Neutrophil (primary cell): ENCODE measurements around the gene COL24A1.

Source experiments
- H3K27ac ChIP-seq: fragments of 200-600 bp; sonication (generic); 2 replicates; pipeline ENCODE4 v1.5.1; 2016; ENCODE audit warnings: mild to moderate bottlenecking, moderate library complexity
- H3K27me3 ChIP-seq: fragments of 200-600 bp; sonication (generic); 2 replicates; pipeline ENCODE4 v1.6.0; 2016; ENCODE audit warnings: mild to moderate bottlenecking
- H3K36me3 ChIP-seq: fragments of 200-600 bp; sonication (generic); 2 replicates; pipeline ENCODE4 v1.5.1; 2017
- H3K4me1 ChIP-seq, 2 experiments: fragments of 200-600 bp in 1 of 2; sonication (generic) in 1 of 2; 1 replicate in 1 of 2; 2 replicates in 1 of 2; pipeline versions ENCODE4 v1.5.1 to v1.6.1; 2013 to 2016; ENCODE audit warnings: low read depth in 1 of 2, low read length in 1 of 2, mild to moderate bottlenecking in 1 of 2, moderate library complexity in 1 of 2; ENCODE audit not compliant: control insufficient read depth in 1 of 2, insufficient read depth in 1 of 2
- H3K4me3 ChIP-seq, 2 experiments: fragments of 200-600 bp in 1 of 2; sonication (generic) in 1 of 2; 1 replicate in 1 of 2; 2 replicates in 1 of 2; pipeline ENCODE4 v1.5.1; 2013 to 2016; ENCODE audit warnings: low read depth in 1 of 2, low read length in 1 of 2, mild to moderate bottlenecking in 1 of 2, moderate library complexity in 1 of 2
- H3K9me3 ChIP-seq: fragments of 200-600 bp; sonication (generic); 2 replicates; pipeline ENCODE4 v1.5.1; 2016
- TF ChIP-seq, protein P1 (sequence below): fragments of 200-600 bp; sonication (generic); IDR thresholded peaks from 2 replicates; pipeline ENCODE4 v1.5.1; 2016; ENCODE audit warnings: antibody characterized with exemption

The COL24A1 gene

DNA sequence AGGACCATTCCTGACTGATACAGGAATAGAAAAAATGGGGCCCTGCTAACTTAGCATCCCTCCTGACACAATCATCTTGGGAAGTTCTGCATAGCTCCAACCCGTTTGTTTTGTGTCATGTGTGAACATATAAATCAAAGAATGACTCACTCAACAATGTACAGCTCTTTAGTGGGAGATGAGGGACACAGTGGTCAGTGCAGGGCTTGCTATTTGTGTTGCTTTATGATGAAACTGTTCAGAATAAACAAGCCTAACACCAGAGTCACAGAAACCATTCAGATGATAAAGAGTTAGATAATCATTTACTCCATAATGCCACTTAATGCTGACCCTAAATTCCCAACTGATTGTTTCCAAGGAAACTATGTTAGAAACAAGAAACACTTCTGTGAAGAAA lies 294.1 kb downstream of the COL24A1 start:
- Histone ChIP-seq H3K27ac (no peak overlapping the region), H3K4me3 (no peak overlapping the region), H3K9me3 (no peaks in the 10 kb centered on the region), H3K4me1 (no peaks in the 10 kb centered on the region), H3K36me3 (no peaks in the 10 kb centered on the region), H3K27me3 (no peaks in the 10 kb centered on the region)
- TF ChIP-seq, protein P1, sequence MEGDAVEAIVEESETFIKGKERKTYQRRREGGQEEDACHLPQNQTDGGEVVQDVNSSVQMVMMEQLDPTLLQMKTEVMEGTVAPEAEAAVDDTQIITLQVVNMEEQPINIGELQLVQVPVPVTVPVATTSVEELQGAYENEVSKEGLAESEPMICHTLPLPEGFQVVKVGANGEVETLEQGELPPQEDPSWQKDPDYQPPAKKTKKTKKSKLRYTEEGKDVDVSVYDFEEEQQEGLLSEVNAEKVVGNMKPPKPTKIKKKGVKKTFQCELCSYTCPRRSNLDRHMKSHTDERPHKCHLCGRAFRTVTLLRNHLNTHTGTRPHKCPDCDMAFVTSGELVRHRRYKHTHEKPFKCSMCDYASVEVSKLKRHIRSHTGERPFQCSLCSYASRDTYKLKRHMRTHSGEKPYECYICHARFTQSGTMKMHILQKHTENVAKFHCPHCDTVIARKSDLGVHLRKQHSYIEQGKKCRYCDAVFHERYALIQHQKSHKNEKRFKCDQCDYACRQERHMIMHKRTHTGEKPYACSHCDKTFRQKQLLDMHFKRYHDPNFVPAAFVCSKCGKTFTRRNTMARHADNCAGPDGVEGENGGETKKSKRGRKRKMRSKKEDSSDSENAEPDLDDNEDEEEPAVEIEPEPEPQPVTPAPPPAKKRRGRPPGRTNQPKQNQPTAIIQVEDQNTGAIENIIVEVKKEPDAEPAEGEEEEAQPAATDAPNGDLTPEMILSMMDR, result no peak

DNA sequence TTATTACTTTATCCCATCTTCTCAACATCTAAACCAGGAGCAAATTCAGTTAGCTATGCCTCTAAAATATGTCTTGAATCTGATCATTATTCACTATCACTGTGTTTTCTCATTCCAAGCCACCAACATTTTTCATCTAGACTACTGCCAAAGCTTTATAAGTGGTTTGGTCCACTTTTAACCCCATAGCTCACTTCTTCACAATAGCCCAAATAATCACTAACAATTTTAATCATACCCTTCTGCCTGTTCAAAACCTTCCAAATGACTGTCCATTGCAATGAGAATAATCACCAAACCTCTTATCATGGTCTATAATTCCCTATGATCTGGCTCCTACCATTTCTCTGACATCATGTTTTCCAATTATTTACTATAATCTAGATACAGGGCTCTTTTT lies 298.6 kb downstream of the COL24A1 start:
- no peaks in the 10 kb centered on the region for H3K27me3 ChIP-seq
- H3K27ac ChIP-seq, result no peak overlapping the region
- TF ChIP-seq, protein P1, result no peak
- H3K4me3 ChIP-seq, result no peak overlapping the region
- no peaks in the 10 kb centered on the region for H3K4me1 ChIP-seq
- no peaks in the 10 kb centered on the region for H3K9me3 ChIP-seq
- no peaks in the 10 kb centered on the region for H3K36me3 ChIP-seq

DNA sequence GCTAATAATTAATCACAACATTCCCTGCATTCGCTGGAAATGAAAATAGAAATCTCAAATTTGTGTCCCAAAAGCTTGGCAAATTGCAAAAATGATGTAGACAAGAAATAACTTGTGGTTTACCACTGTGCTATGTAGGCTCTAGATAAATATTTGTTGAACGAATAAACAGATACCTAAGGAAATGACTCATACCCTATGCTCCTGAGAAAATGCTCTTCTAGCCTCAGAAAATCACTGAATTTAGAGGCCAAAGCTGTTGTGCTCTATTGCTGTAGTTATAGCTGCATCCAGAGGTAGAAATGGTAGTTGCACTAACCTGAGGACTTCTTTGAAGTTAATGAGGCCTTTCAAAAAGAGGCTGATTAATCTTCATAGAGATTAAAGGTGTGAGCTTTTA lies 306.3 kb downstream of the COL24A1 start:
- TF ChIP-seq, protein P1, result no peak
- Histone ChIP-seq H3K36me3 (no peaks in the 10 kb centered on the region), H3K4me1 (no peaks in the 10 kb centered on the region), H3K27me3 (no peaks in the 10 kb centered on the region), H3K9me3 (no peaks in the 10 kb centered on the region), H3K4me3 (no peak overlapping the region), H3K27ac (no peak overlapping the region)

DNA sequence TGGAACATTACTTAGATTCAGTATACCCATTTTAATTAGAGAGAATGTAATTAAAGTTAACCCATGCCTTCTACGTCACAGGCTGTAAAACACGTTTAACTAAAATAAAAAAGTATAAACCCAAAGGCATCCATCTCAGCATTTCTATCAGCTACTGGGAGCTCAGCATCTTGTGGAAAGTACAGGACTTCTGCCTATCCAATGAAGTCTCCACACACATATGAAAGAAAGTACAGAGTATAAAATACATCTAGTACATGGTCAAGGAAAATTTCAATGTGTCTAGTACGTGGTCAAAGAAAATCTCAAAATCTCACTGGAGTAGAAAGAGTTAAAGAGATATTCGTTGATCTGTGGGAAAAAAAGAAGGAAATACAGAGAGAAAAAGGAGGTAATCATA lies 306.9 kb downstream of the COL24A1 start:
- Histone ChIP-seq H3K9me3 (no peaks in the 10 kb centered on the region), H3K27me3 (no peaks in the 10 kb centered on the region), H3K4me1 (no peaks in the 10 kb centered on the region), H3K27ac (no peak overlapping the region), H3K4me3 (no peak overlapping the region), H3K36me3 (no peaks in the 10 kb centered on the region)
- TF ChIP-seq, protein P1, result no peak

DNA sequence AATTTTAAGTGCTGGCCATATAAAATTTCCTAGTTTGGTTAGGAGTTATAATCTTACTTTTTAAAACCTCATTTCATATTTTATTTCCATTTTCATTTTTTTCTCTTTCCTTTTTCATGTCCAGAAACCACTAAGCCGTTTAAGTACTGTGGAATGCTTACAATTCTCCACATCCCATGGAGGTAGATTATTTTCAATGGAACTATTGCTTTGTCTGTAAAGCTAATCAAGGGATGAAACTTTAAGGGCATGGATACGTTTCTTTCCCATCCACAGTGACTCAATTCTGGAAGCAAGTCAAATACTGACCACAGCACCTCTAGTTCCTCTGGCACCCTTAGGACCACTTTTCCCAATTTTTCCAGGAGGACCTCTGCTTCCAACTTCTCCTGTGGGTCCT lies 309.2 kb downstream of the COL24A1 start:
- no peaks in the 10 kb centered on the region for H3K27me3 ChIP-seq
- H3K36me3 ChIP-seq, result no peaks in the 10 kb centered on the region
- H3K27ac ChIP-seq, result no peak overlapping the region
- H3K4me1 ChIP-seq, result no peaks in the 10 kb centered on the region
- H3K4me3 ChIP-seq, result no peak overlapping the region
- H3K9me3 ChIP-seq, result no peaks in the 10 kb centered on the region
- TF ChIP-seq, protein P1, result no peak

DNA sequence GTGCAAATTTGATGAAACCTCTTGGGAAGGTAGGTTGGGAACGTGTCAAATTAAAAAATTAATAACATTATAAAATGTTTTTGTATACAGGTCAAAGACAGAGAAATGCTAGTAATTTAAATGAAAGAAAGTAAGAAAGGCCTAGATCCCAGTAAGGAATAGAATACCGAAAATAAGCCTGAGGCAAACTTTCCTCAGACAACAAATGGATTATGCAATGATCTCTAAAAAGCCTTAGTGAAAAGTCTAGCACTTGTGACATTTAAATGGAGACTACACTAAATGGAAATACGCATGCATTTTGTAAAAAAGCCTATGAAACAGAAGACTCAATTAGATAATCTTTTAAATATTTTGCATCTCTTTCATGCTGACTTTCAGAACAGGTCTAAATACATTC lies 309.9 kb downstream of the COL24A1 start:
- TF ChIP-seq, protein P1, result no peak
- H3K36me3 ChIP-seq, result no peaks in the 10 kb centered on the region
- no peak overlapping the region for H3K27ac ChIP-seq

More for the DNA sequence above, 309.9 kb downstream of the COL24A1 start:
- H3K4me3 ChIP-seq, result no peak overlapping the region
- H3K27me3 ChIP-seq, result no peaks in the 10 kb centered on the region
- no peaks in the 10 kb centered on the region for H3K9me3 ChIP-seq
- no peaks in the 10 kb centered on the region for H3K4me1 ChIP-seq
